NB4 (cell line): Measurements from ENCODE around the gene SEPTIN12.
A peak's percentile ranks its signal among the peaks of the same experiment; 100 is the strongest.

Source experiments
- POLR2A ChIP-seq: IDR thresholded peaks from 2 replicates; pipeline ENCODE4 v1.6.1; 2011; ENCODE audit warnings: mild to moderate bottlenecking; ENCODE audit not compliant: insufficient read length; ENCODE audit errors: extremely low read depth
- TF ChIP-seq, protein P1 (sequence below): IDR thresholded peaks from 2 replicates; pipeline ENCODE4 v1.6.1; 2011; ENCODE audit warnings: low read depth, low read length
- TF ChIP-seq, protein P2 (sequence below): IDR thresholded peaks from one replicate; pipeline ENCODE4 v1.5.1; 2012; ENCODE audit warnings: low read depth, low read length

DNA sequence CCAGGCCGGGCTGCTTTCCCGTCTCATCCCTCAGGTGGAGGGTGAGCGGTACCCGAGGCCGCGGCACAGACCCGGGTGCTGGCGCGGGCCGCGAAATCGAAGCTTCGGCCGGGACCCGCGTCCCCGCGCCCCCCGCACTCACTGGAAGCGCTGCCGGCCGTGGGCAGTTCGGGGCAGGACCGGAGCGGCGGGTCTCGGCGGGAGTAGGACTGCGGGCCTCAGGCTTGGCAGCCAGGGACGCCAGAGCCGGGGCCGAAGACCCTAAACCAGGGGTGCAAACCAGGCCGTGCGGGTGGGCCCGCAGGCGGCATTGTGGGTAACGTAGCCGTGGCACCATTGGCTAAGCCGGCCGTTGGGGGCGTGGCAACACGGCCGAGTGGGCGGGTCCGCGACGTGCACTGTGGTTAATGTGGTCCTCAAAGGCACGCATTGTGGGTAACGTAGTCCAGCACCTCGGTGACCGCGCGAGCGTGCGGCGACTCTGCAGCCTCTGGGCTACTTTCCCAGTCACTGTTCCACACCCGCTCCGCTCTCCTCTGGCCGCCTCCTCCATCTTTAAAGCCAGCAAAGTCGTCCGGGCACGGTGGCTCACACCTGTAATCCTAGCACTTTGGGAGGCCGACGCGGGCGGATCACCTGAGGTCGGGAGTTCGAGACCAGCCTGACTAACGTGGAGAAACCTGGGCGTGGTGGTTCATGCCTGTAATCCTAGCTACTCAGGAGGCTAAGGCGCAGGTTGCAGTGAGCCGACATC lies 21.1 kb downstream of the SEPTIN12 start, which contains the start of gene ZNF500:
- TF ChIP-seq, protein P1, sequence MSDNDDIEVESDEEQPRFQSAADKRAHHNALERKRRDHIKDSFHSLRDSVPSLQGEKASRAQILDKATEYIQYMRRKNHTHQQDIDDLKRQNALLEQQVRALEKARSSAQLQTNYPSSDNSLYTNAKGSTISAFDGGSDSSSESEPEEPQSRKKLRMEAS, result peak; percentile 76; the same call in 1 of the 2 replicates
- TF ChIP-seq, protein P2, sequence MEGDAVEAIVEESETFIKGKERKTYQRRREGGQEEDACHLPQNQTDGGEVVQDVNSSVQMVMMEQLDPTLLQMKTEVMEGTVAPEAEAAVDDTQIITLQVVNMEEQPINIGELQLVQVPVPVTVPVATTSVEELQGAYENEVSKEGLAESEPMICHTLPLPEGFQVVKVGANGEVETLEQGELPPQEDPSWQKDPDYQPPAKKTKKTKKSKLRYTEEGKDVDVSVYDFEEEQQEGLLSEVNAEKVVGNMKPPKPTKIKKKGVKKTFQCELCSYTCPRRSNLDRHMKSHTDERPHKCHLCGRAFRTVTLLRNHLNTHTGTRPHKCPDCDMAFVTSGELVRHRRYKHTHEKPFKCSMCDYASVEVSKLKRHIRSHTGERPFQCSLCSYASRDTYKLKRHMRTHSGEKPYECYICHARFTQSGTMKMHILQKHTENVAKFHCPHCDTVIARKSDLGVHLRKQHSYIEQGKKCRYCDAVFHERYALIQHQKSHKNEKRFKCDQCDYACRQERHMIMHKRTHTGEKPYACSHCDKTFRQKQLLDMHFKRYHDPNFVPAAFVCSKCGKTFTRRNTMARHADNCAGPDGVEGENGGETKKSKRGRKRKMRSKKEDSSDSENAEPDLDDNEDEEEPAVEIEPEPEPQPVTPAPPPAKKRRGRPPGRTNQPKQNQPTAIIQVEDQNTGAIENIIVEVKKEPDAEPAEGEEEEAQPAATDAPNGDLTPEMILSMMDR, result no peak
- peak; percentile 58 for TF ChIP-seq POLR2A
